GM12878 (cell line): ENCODE results near the gene DIAPH3.

Experiments used
- ETV6 ChIP-seq, 2 experiments: fragments of 450-650 bp in 1 of 2; IDR thresholded peaks in 1 of 2; conservative IDR thresholded peaks in 1 of 2; 2 replicates each; pipeline ENCODE4 v1.6.1; 2014; ENCODE audit warnings: antibody characterized with exemption in 1 of 2, borderline replicate concordance in 1 of 2, low read depth in 1 of 2, mild to moderate bottlenecking in 1 of 2, moderate library complexity in 1 of 2
- GABPA ChIP-seq: IDR thresholded peaks from 2 replicates; pipeline ENCODE4 v1.6.1; 2014; ENCODE audit warnings: antibody characterized with exemption, low read depth, mild to moderate bottlenecking, inconsistent platforms
- JUND ChIP-seq: IDR thresholded peaks from 2 replicates; pipeline ENCODE4 v1.6.1; 2012; ENCODE audit warnings: low read depth, mild to moderate bottlenecking, low read length, improper control_type of control experiment, moderate library complexity
- KAT2A ChIP-seq: conservative IDR thresholded peaks from 2 replicates; pipeline ENCODE4 v1.6.1; 2011; ENCODE audit warnings: low read depth, low read length; ENCODE audit not compliant: control insufficient read depth
- NBN ChIP-seq: fragments of 450-650 bp; IDR thresholded peaks from 2 replicates; pipeline ENCODE4 v1.6.1; 2016
- STAT1 ChIP-seq: fragments of 450-650 bp; conservative IDR thresholded peaks from 2 replicates; pipeline ENCODE4 v1.6.1; 2014; ENCODE audit warnings: antibody characterized with exemption, mild to moderate bottlenecking
- TF ChIP-seq, protein P1 (sequence below), 3 experiments: IDR thresholded peaks in 2 of 3; conservative IDR thresholded peaks in 1 of 3; 2 replicates each; pipeline ENCODE4 v1.5.1; 2011; ENCODE audit warnings: low read depth in 3 of 3, low read length in 3 of 3, mild to moderate bottlenecking in 3 of 3, control low read depth in 2 of 3, moderate library complexity in 2 of 3, inconsistent platforms in 1 of 3, mixed read lengths in 1 of 3; ENCODE audit not compliant: control insufficient read depth in 2 of 3, insufficient read depth in 1 of 3; ENCODE audit errors: extremely low read depth in 1 of 3

DNA sequence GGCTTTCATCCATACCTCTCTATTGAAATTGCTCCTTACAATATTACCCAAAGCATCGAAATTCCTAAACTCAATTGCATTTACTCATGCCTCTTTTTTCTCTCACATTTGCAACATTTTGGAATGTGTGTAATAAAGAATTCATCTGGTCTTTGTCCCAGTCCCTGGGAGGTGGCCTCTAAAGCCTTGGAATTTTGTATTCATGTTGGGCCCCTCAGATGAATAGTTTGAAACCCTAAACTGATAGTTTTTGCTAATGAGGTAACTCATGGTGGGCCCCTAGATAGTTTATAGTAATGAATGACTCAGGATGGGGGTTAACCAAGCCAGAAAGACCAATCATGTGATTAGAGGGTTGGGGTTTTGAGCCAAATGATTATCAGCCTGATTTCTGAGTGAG lies 490.4 kb downstream of the DIAPH3 start:
- no peak for TF ChIP-seq ETV6 (conservative IDR thresholded peaks at IDR 0.05 in 1 of 2, IDR thresholded peaks at IDR 0.05 in 1 of 2; ENCODE audit: borderline replicate concordance in 1 of 2, low read depth in 1 of 2)
- TF ChIP-seq GABPA, result no peak
- TF ChIP-seq NBN, result no peak
- TF ChIP-seq STAT1, result no peak
- no peak for TF ChIP-seq KAT2A
- TF ChIP-seq, protein P1, sequence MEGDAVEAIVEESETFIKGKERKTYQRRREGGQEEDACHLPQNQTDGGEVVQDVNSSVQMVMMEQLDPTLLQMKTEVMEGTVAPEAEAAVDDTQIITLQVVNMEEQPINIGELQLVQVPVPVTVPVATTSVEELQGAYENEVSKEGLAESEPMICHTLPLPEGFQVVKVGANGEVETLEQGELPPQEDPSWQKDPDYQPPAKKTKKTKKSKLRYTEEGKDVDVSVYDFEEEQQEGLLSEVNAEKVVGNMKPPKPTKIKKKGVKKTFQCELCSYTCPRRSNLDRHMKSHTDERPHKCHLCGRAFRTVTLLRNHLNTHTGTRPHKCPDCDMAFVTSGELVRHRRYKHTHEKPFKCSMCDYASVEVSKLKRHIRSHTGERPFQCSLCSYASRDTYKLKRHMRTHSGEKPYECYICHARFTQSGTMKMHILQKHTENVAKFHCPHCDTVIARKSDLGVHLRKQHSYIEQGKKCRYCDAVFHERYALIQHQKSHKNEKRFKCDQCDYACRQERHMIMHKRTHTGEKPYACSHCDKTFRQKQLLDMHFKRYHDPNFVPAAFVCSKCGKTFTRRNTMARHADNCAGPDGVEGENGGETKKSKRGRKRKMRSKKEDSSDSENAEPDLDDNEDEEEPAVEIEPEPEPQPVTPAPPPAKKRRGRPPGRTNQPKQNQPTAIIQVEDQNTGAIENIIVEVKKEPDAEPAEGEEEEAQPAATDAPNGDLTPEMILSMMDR (IDR thresholded peaks at IDR 0.05 in 2 of 3, conservative IDR thresholded peaks at IDR 0.05 in 1 of 3; ENCODE audit: control insufficient read depth in 2 of 3, extremely low read depth in 1 of 3, insufficient read depth in 1 of 3, low read depth in 3 of 3, low read length in 3 of 3), result no peak
- no peak for TF ChIP-seq JUND
